B cell (primary cell): ENCODE data around the gene SLC1A2. TPM values are rescaled to one million over a fixed set of nuclear protein-coding genes. Genes with fewer than 3 reads are reported as not detected.

ENCODE experiments used
- ATAC-seq: fragments of 200-7000 bp; cut with Tn5 transposase; one replicate; pipeline ENCODE4 v1.10.0; 2021; ENCODE audit warnings: low read depth, mild to moderate bottlenecking, moderate number of reproducible peaks, moderate library complexity
- CTCF ChIA-PET: fragments of 350-600 bp; sonication (Branson Sonifier 250); formaldehyde crosslinking; loops from one replicate; lab custom pipeline; 2021; ENCODE audit warnings: antibody characterized with exemption, inconsistent platforms; lab: Charles Lee
- POLR2A ChIA-PET: fragments of 350-600 bp; sonication (Branson Sonifier 250); formaldehyde crosslinking; loops from one replicate; lab custom pipeline; 2021; ENCODE audit warnings: antibody characterized with exemption; lab: Charles Lee
- DNase-seq: peaks from one replicate; pipeline ENCODE4 v3.0.0; 2013
- H2AFZ ChIP-seq: 2 replicates; pipeline ENCODE4 v1.6.1; 2012; ENCODE audit warnings: mild to moderate bottlenecking, low read depth, low read length; ENCODE audit not compliant: insufficient read depth, poor library complexity, severe bottlenecking
- H3K27ac ChIP-seq, 2 donors: 1 replicate in 1 of 2; 2 replicates in 1 of 2; pipeline ENCODE4 v1.5.1; 2012 to 2013; ENCODE audit warnings: low read length in 2 of 2, mild to moderate bottlenecking in 2 of 2, moderate library complexity in 1 of 2
- H3K27me3 ChIP-seq, 4 experiments: fragments of 200-600 bp in 1 of 4; sonication (generic) in 1 of 4; replicated peaks in 1 of 4; 1 replicate in 2 of 4; 2 replicates in 2 of 4; pipeline versions ENCODE4 v1.6.1 to v1.7.0; 2013 to 2016; ENCODE audit warnings: low read length in 3 of 4, mild to moderate bottlenecking in 2 of 4, mixed read lengths in 1 of 4, moderate library complexity in 1 of 4; ENCODE audit not compliant: insufficient read depth in 4 of 4, control insufficient read depth in 3 of 4; ENCODE audit errors: control extremely low read depth in 1 of 4
- H3K36me3 ChIP-seq, 2 experiments: replicated peaks in 1 of 2; 1 replicate in 1 of 2; 2 replicates in 1 of 2; pipeline versions ENCODE4 v1.6.1 to v1.7.1; 2013; ENCODE audit warnings: low read length in 1 of 2; ENCODE audit not compliant: insufficient read depth in 2 of 2, control insufficient read depth in 1 of 2; ENCODE audit errors: control extremely low read depth in 1 of 2, extremely low read depth in 1 of 2
- H3K4me1 ChIP-seq, 2 donors: fragments of 200-600 bp in 1 of 2; sonication (generic) in 1 of 2; 1 replicate in 1 of 2; 2 replicates in 1 of 2; pipeline versions ENCODE4 v1.5.1 to v1.6.1; 2013 to 2017; ENCODE audit warnings: low read length in 2 of 2; ENCODE audit not compliant: control insufficient read depth in 2 of 2, insufficient read depth in 2 of 2
- H3K4me2 ChIP-seq: replicated peaks from 2 replicates; pipeline ENCODE3; 2012; ENCODE audit warnings: mild to moderate bottlenecking, low read depth, low read length; ENCODE audit not compliant: poor library complexity, severe bottlenecking
- H3K4me3 ChIP-seq, 5 experiments: fragments of 200-600 bp in 1 of 5; sonication (generic) in 1 of 5; 1 replicate in 3 of 5; 2 replicates in 2 of 5; pipeline versions ENCODE4 v1.5.1 to v1.7.0; 2011 to 2016; ENCODE audit warnings: low read length in 4 of 5, mild to moderate bottlenecking in 4 of 5, low read depth in 2 of 5, control low read depth in 1 of 5, moderate library complexity in 1 of 5; ENCODE audit not compliant: insufficient read depth in 1 of 5; ENCODE audit errors: control extremely low read depth in 1 of 5, extremely low read depth in 1 of 5
- H3K79me2 ChIP-seq: fragments of 200-600 bp; sonication (generic); one replicate; pipeline ENCODE4 v1.6.0; 2016; ENCODE audit warnings: low read length; ENCODE audit not compliant: control insufficient read depth, insufficient read depth
- H3K9ac ChIP-seq: fragments of 200-600 bp; sonication (generic); 2 replicates; pipeline ENCODE4 v1.6.1; 2017; ENCODE audit warnings: mild to moderate bottlenecking, low read length, moderate library complexity
- H3K9me3 ChIP-seq, 3 donors: one replicate each; pipeline versions ENCODE4 v1.6.1 to v1.7.1; 2013; ENCODE audit warnings: low read length in 2 of 3; ENCODE audit not compliant: control insufficient read depth in 2 of 3, insufficient read depth in 1 of 3; ENCODE audit errors: control extremely low read depth in 1 of 3
- H4K20me1 ChIP-seq: 2 replicates; pipeline ENCODE4 v1.6.0; 2012; ENCODE audit warnings: mild to moderate bottlenecking, low read length; ENCODE audit not compliant: insufficient read depth, control insufficient read depth, poor library complexity, severe bottlenecking
- H3K27ac Mint-ChIP-seq: one replicate; pipeline ENCODE4 v1.8.0; 2021; ENCODE audit warnings: mixed read lengths
- H3K27me3 Mint-ChIP-seq: one replicate; pipeline ENCODE4 v1.8.0; 2021; ENCODE audit warnings: mixed read lengths
- H3K4me1 Mint-ChIP-seq: one replicate; pipeline ENCODE4 v1.8.0; 2021; ENCODE audit warnings: mixed read lengths
- H3K4me3 Mint-ChIP-seq: one replicate; pipeline ENCODE4 v1.8.0; 2021; ENCODE audit warnings: mixed read lengths
- H3K9me3 Mint-ChIP-seq: one replicate; pipeline ENCODE4 v1.8.0; 2022; ENCODE audit warnings: mixed read lengths; ENCODE audit not compliant: insufficient read depth
- EZH2 ChIP-seq: IDR thresholded peaks from 2 replicates; pipeline ENCODE4 v1.6.1; 2012; ENCODE audit warnings: borderline replicate concordance, low read depth, mild to moderate bottlenecking, moderate library complexity, low read length; ENCODE audit not compliant: insufficient read depth, poor library complexity, severe bottlenecking
- WGBS: methylation state at CpG from one replicate; pipeline ENCODE4 v1.1.5; 2013; ENCODE audit warnings: missing lambda C conversion rate; ENCODE audit not compliant: insufficient coverage; 5-methylcytosine and 5-hydroxymethylcytosine counted together
- intact Hi-C: fragments of 100-400 bp; cut with micrococcal nuclease; formaldehyde crosslinking; loops from one replicate; pipeline ENCODE4 v1.10.0; 2022
- polyA plus RNA-seq: library from polyadenylated mRNA; depleted of rRNA; stranded (reverse); fragments of >200 nt; gene quantifications from 2 replicates; pipeline ENCODE4 v1.2.3, GENCODE V29; 2012
- total RNA-seq, 2 donors: library from RNA; stranded (reverse); fragments of 120-200 nt in 1 of 2; gene quantifications; 1 replicate in 1 of 2; 2 replicates in 1 of 2; pipeline versions ENCODE4 v1.2.3 to v1.2.4, GENCODE V29; 2013 to 2022
- TF ChIP-seq, protein P1 (sequence below): fragments of 200-600 bp; IDR thresholded peaks from one replicate; pipeline ENCODE4 v1.8.0; 2022; ENCODE audit warnings: antibody characterized with exemption, mild to moderate bottlenecking

The SLC1A2 gene
- total and polyA plus RNA-seq, 2 donors (not counting 1 experiment from before 2014, with no cell fraction given) = not detected

- no CpG with 5 or more reads among the region's 2 CpGs for WGBS
- ChIA-PET POLR2A (no interaction called here), CTCF (interaction anchor here (1.0 to 1.8 kb wide), 6 partner anchors 11 to 332 kb away, joined by 3 to 10 read pairs (median 4); no protein-coding TSS in a partner anchor)
- H3K9me3 Mint-ChIP-seq = no peaks in the 10 kb centered on the region
- Histone ChIP-seq H3K4me2 (peak overlapping the region; percentile 73), H3K9me3 (no peaks in the 10 kb centered on the region), H3K4me3 (peak overlapping the region in 2 of 5 experiments; percentile 36 to 59), H3K9ac (peak overlapping the region; percentile 59), H2AFZ (peak overlapping the region; percentile 81), H3K79me2 (no peaks in the 10 kb centered on the region), H3K27ac (peak overlapping the region; percentile 56 to 63), H3K27me3 (no peaks in the 10 kb centered on the region), H3K4me1 (peaks cover 12 to 13% of the 10 kb centered on the region in 2 donors), H4K20me1 (no peaks in the 10 kb centered on the region), H3K36me3 (no peaks in the 10 kb centered on the region)
- intact Hi-C loops = loop anchor here (2.0 to 10.0 kb wide), 2 partner anchors 16 to 58 kb away; no protein-coding TSS in a partner anchor
- H3K4me3 Mint-ChIP-seq = peak overlapping the region; percentile 46
- DNase-seq (peak; percentile 61), ATAC-seq (peak; percentile 71)
- peak overlapping the region; percentile 54 for H3K27ac Mint-ChIP-seq
- H3K4me1 Mint-ChIP-seq = peaks cover 16% of the 10 kb centered on the region
- TF ChIP-seq EZH2 = no peak
- TF ChIP-seq, protein P1, sequence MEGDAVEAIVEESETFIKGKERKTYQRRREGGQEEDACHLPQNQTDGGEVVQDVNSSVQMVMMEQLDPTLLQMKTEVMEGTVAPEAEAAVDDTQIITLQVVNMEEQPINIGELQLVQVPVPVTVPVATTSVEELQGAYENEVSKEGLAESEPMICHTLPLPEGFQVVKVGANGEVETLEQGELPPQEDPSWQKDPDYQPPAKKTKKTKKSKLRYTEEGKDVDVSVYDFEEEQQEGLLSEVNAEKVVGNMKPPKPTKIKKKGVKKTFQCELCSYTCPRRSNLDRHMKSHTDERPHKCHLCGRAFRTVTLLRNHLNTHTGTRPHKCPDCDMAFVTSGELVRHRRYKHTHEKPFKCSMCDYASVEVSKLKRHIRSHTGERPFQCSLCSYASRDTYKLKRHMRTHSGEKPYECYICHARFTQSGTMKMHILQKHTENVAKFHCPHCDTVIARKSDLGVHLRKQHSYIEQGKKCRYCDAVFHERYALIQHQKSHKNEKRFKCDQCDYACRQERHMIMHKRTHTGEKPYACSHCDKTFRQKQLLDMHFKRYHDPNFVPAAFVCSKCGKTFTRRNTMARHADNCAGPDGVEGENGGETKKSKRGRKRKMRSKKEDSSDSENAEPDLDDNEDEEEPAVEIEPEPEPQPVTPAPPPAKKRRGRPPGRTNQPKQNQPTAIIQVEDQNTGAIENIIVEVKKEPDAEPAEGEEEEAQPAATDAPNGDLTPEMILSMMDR = no peak
- no peaks in the 10 kb centered on the region for H3K27me3 Mint-ChIP-seq
Measured at GRCh38 chr11:35257281-35257680, 162.1 kb downstream of the SLC1A2 start.

DNA sequence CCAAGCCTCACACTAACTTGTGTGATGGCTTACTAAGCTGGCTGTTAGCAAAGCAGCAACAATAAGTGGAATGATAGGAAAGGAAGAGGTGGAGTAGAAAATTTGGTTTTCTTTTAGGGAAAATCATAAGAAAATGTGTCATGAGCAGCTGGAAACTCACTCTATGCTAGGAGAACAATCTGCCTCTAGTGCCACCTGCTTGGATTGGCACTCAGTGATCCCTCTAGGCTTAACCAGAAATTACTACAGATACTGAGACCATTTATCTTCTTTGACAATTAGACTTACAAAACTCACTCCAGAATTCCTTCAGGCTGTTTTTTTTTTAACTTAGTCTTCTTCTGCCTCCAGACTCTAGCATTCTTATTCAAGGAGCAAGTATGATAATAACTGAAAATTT is 163.1 kb downstream of the SLC1A2 start:
- ATAC-seq = no peak
- no peak overlapping the region for H2AFZ ChIP-seq
- H3K27ac ChIP-seq = no peak overlapping the region
- ChIA-PET CTCF (interaction anchor here (0.9 to 1.5 kb wide), 2 partner anchors 17 to 49 kb away, joined by 3 to 6 read pairs; no protein-coding TSS in a partner anchor), POLR2A (no interaction called here)
- Mint-ChIP-seq H3K9me3 (no peaks in the 10 kb centered on the region), H3K27me3 (no peaks in the 10 kb centered on the region), H3K4me1 (peaks cover 16% of the 10 kb centered on the region), H3K27ac (no peak overlapping the region), H3K4me3 (no peak overlapping the region)
- peaks cover 12 to 13% of the 10 kb centered on the region in 2 donors for H3K4me1 ChIP-seq
- TF ChIP-seq, protein P1 = no peak
- no peak for TF ChIP-seq EZH2
- H3K4me3 ChIP-seq = no peak overlapping the region
- no peaks in the 10 kb centered on the region for H3K36me3 ChIP-seq
- H4K20me1 ChIP-seq = no peaks in the 10 kb centered on the region
- no peaks in the 10 kb centered on the region for H3K79me2 ChIP-seq
- no peak for DNase-seq
- H3K4me2 ChIP-seq = no peak overlapping the region
- no peaks in the 10 kb centered on the region for H3K9me3 ChIP-seq
- no peaks in the 10 kb centered on the region for H3K27me3 ChIP-seq
- intact Hi-C loops = loop anchor here (2.0 to 10.0 kb wide), 2 partner anchors 15 to 59 kb away; no protein-coding TSS in a partner anchor
- H3K9ac ChIP-seq = no peak overlapping the region
